NK-92 treated with Interleukin-12 subunit alpha and Interleukin-12 subunit beta, amount 100 ng/mL, for 24 hours (cell line): ENCODE data around the gene HS3ST2.

Source experiments
- DNase-seq: peaks from one replicate; lab custom pipeline; 2025; lab: John Stamatoyannopoulos, UW

HS3ST2 gene

GRCh38 chr16:22813948-22814710 lies at the start of gene HS3ST2:
TSS of gene HS3ST2 (plus strand) at chr16:22814162. CDS start at chr16:22814611, 449 bp downstream.
- no peak for DNase-seq

- DNase-seq = no peak
These were observed 49.2 kb upstream of the HS3ST2 start for GRCh38 chr16:22764662-22765327.

GRCh38 chr16:22765479-22765878 lies 48.5 kb upstream of the HS3ST2 start:
- no peak for DNase-seq

- DNase-seq = no peak
These were observed 43.1 kb upstream of the HS3ST2 start for GRCh38 chr16:22770866-22771265.

- no peak for DNase-seq
These were observed 42.4 kb upstream of the HS3ST2 start for GRCh38 chr16:22771551-22771950.

GRCh38 chr16:22775220-22775922 lies 38.6 kb upstream of the HS3ST2 start:
- no peak for DNase-seq

GRCh38 chr16:22781480-22781879 lies 32.5 kb upstream of the HS3ST2 start:
- no peak for DNase-seq

- no peak for DNase-seq
These were observed 31.6 kb upstream of the HS3ST2 start for GRCh38 chr16:22782314-22782713.

- DNase-seq = no peak
These were observed 29.2 kb upstream of the HS3ST2 start for GRCh38 chr16:22784690-22785214.

- no peak for DNase-seq
These were observed 28.4 kb upstream of the HS3ST2 start for GRCh38 chr16:22785552-22785951.

- DNase-seq = no peak
These were observed 27.7 kb upstream of the HS3ST2 start for GRCh38 chr16:22786284-22786683.

- DNase-seq = no peak
These were observed 27.3 kb upstream of the HS3ST2 start for GRCh38 chr16:22786691-22787090.

GRCh38 chr16:22787466-22788192 lies 26.3 kb upstream of the HS3ST2 start:
- peak; percentile 11 for DNase-seq

GRCh38 chr16:22788193-22788530 lies 25.8 kb upstream of the HS3ST2 start:
- DNase-seq = no peak

GRCh38 chr16:22789281-22789945 lies 24.5 kb upstream of the HS3ST2 start:
- DNase-seq = no peak

GRCh38 chr16:22797551-22797950 lies 16.4 kb upstream of the HS3ST2 start:
- DNase-seq = no peak

GRCh38 chr16:22799113-22799512 lies 14.8 kb upstream of the HS3ST2 start:
- no peak for DNase-seq

- no peak for DNase-seq
These were observed 9.1 kb upstream of the HS3ST2 start for GRCh38 chr16:22804893-22805292.

GRCh38 chr16:22805326-22805725 lies 8.6 kb upstream of the HS3ST2 start:
- no peak for DNase-seq

- DNase-seq = no peak
These were observed 7.2 kb upstream of the HS3ST2 start for GRCh38 chr16:22806811-22807210.

- DNase-seq = no peak
These were observed 3.7 kb upstream of the HS3ST2 start for GRCh38 chr16:22810226-22810625.
